Fibroblast of pulmonary artery (primary cell): Measurements from ENCODE around the gene CCDC92.

ENCODE experiments used
- DNase-seq: peaks from one replicate; pipeline ENCODE4 v3.0.0-alpha.2; 2010; ENCODE audit warnings: low read depth
- H3K4me3 ChIP-seq: replicated peaks from 2 replicates; pipeline ENCODE4 v1.5.1; 2011; ENCODE audit warnings: low read depth, mild to moderate bottlenecking, control low read depth, low read length, moderate library complexity
- CTCF ChIP-seq: IDR thresholded peaks from 2 replicates; pipeline ENCODE4 v1.5.1; 2011; ENCODE audit warnings: mild to moderate bottlenecking, control low read depth, low read length, inconsistent platforms; ENCODE audit errors: missing control alignments

The CCDC92 gene

GRCh38 chr12:123997033-123997822, 24.6 kb upstream of the CCDC92 start:
- no peak overlapping the region for H3K4me3 ChIP-seq
- no peak for TF ChIP-seq CTCF
- DNase-seq: no peak

GRCh38 chr12:123996581-123996980, 23.9 kb upstream of the CCDC92 start:
- no peak for DNase-seq
- no peak overlapping the region for H3K4me3 ChIP-seq
- TF ChIP-seq CTCF: no peak

- TF ChIP-seq CTCF: no peak
- no peak overlapping the region for H3K4me3 ChIP-seq
- peak; percentile 69 for DNase-seq
Observed at GRCh38 chr12:123995023-123995748, 22.6 kb upstream of the CCDC92 start.

GRCh38 chr12:123992118-123992825, 19.6 kb upstream of the CCDC92 start:
- no peak overlapping the region for H3K4me3 ChIP-seq
- TF ChIP-seq CTCF: no peak
- DNase-seq: no peak

- DNase-seq: no peak
- TF ChIP-seq CTCF: no peak
- no peak overlapping the region for H3K4me3 ChIP-seq
Observed at GRCh38 chr12:123991372-123991951, 18.8 kb upstream of the CCDC92 start.

GRCh38 chr12:123990511-123990910, 17.9 kb upstream of the CCDC92 start:
- DNase-seq: peak; percentile 88
- TF ChIP-seq CTCF: no peak
- H3K4me3 ChIP-seq: no peak overlapping the region
